GM18951 (cell line): ENCODE measurements around the gene GALK1.
A peak's percentile ranks its signal among the peaks of the same experiment; 100 is the strongest.

Source experiments
- POLR2A ChIP-seq: IDR thresholded peaks from 4 replicates; pipeline ENCODE4 v1.6.1; 2011; ENCODE audit warnings: mild to moderate bottlenecking; ENCODE audit not compliant: insufficient read length, insufficient read depth; ENCODE audit errors: extremely low read depth
- in situ Hi-C: fragments of 300-500 bp; cut with MboI; formaldehyde crosslinking; loops from one replicate; pipeline ENCODE4 v1.12.0; 2022; ENCODE audit warnings: low sequenced_read_pairs, mixed read lengths, inconsistent platforms; ENCODE audit not compliant: unreplicated experiment

The GALK1 gene

DNA sequence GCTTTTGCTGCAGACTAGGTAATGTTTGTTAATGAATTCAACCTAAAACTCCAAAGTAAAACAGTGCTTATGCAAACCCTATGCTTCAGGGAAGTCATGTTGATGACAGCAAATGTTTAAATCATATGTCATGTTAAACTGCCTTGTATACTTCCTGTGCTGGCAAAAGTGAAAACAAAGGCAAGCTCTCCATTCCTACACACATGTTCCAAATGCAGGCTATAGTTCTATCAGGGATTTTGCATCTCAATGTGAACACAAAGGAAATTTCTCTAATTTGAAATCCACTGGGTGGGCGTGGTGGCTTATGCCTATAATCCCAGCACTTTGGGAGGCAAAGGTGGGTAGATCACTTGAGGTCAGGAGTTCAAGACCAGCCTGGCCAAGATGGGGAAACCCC lies 38.9 kb upstream of the GALK1 start:
- no peak for TF ChIP-seq POLR2A
- in situ Hi-C loops = no loop called here

DNA sequence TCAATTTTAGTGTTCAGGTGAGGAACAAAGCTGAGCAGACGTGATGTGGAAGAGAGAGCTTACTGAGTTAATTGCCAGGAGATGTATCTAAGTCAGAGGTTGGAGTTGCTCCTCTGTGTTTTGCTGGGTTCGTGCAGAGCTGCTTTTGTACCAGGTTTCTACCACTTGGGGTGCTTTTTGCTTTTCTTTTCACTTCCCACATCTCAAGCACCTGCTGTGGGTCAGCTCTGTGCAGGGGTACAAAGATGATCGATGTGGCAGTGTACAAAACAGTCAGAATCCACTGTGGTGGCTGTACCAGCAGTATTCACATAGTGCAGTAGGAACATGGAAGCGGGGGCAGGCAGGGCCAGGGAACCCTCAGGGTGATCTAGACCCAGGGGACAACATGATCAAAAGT lies 34.4 kb upstream of the GALK1 start:
- in situ Hi-C loops = no loop called here
- no peak for TF ChIP-seq POLR2A

DNA sequence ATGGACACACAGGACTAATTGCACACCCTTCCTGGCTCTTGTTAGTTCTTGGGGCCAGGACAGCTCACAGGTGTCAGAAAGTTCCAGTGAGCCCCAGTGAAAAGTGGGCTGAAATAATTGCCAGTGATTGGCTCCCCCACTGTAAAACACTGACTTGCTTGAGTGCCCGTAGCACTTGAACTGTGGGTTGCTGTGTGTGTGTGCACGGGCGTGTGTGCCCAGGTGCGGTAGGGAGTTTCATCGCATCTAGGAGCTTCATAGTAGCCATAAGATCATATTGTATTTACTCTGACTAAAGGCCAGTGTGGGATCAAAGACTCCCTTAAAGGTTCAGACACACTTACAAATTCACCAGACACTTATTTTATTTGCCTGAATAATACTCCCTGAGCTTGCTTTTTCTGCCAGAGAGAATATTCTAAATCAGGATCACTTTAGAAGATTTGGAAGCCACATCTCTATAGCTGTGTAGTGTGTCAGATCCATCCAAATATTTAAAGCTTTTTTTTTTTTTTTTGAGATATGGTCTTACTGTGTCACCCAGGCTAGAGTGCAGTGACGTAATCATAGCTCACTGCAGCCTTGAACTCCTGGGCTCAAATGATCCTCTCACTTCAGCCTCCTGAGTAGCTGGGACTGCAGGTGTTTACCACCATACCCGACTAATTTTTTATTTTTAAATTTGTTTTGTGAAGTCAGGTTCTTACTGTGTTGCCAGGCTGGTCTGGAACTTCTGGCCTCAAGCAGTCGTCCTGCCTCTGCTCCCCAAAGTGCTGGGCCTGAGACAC lies 31.0 kb upstream of the GALK1 start:
- no peak for TF ChIP-seq POLR2A
- in situ Hi-C loops = no loop called here

DNA sequence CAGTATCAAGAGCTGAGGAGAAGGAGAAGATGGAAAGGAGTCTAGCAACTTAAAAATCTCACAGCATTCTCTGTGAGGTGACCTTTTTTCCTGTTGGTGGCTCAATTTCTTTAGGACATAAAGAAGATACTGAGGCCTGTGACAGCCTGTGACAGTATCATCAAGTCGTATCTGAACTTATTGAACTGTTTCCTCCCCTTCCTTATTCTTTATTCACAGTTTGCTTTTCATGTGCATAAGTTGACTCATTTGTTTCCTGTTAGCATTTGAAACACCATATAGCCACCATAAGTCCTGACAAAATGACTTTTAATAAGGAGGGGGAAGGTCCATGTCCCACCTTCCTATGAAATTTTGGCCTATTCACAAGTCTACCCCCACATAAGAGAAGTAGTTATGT lies 28.5 kb upstream of the GALK1 start:
- TF ChIP-seq POLR2A = no peak
- in situ Hi-C loops = no loop called here

DNA sequence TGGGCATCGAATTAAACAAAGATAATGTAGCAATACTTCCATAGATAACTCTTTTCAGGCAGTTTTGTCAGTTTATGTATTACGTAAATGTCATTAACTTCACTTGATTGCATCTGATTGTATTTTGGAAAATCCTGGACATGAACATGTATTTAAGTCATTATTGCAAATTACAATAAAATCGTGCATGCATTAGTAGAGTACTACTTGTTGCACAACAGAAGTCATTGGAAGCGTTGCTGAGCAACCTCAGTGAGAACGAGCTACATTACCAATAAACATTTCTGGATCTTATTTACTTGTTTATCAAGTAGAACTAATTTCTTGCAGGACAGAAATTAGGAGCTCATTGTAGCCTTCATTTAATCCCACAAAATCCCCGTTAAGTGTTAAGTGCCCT lies 26.3 kb upstream of the GALK1 start:
- in situ Hi-C loops = no loop called here
- no peak for TF ChIP-seq POLR2A

DNA sequence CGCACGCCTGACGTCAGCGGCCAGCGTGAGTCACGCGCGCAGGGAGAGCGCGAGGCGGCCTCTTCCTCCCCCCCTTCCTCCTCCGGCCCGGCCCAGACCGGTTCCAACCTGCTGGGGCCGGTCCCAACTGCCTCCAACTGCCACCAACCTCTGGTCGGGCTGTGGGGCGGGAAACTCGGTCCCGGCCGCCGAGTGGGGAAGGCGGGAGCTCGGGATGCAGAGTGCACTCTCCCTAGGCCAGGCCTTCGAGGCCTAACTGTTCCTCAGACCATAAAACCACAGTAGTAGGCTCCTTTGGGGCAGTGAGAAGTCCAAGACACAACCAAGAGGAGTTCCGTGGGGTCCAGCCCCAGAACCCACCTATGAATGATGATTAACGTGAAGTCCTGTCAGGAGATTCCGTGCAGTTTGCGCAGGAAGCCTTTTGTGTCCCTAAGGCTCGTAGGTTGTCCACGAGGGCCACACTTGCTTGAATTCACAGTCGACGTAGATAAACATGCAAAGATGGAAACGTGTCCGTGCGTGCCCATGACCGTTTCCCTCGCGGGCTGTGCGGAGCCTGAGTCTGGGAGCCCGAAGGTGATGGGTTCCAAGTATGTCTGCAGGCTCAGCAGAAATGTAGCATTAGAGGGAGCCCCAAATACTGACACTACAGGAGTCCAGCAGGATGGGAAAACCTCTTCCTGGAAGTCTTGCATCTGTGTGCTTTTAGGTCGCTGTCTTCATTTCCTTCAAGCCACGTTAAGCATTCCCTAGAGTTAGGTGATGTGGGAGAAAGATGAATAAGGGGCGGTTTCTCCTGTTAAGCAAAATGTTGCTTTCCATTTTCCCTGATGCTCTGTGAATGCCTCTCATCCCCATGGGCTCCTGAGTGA lies 20.3 kb upstream of the GALK1 start:
- in situ Hi-C loops = no loop called here
- TF ChIP-seq POLR2A = peak; percentile 89

DNA sequence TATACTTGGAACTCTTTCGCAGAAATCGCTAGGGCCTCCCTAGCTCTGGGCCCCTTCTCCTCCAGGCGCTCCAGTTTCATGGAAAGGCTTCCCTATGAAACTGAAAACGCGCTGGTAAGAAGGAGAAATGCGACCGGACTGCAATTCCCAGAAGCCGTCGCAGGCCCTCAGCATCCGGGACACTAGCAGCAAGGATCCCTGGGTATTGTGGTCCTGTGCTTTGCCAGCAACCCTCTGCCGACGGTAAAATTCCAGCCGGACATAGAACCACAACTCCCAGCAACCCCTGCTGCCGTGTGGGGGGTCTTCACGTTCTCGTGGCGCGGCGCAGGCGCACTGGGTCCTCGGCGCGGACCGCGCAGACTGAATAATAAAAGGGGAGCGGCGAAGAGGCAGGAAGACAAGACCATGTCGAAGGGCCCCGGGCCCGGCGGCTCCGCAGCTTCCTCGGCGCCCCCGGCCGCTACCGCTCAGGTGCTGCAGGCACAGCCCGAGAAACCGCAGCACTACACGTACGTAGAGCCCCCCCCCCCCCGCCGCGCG lies 19.6 kb upstream of the GALK1 start, which contains the start of gene UNK:
Gene UNK, plus strand, starts transcription at position 334 of the 543 bp plus-strand sequence. Its CDS starts 75 bp downstream, at position 409.
- TF ChIP-seq POLR2A = no peak
- in situ Hi-C loops = no loop called here

DNA sequence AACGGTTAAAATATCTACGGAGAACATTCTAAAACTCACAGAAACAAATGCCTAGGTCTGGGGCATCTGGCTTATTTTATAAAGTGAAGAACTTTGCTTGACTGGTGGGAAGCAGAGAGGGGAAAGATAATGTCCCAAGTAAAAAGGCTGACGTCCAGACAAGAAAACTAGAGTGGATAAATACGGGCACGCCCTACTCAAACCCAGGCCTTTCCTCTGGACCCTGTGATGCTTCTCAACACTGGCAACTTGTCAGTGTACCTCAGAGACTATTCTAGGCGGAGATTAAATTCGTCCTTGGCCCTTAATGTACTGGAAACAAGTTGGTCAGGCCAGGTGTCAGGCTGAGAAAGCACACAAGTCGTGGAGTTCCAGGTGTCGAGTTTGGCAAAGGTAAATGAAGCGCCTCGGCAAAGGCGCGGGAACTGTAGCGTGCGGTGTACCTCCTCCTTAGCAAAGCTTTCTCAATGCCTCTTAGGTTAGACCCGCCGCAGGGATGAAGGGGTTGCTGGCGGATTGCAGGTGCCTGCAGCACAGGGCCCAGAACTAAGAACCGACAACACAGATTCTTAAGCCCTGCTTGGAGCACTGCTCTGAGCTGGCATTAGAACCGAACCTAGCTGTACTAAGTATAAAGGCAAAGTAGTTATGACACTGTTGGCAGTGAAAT lies 18.9 kb upstream of the GALK1 start:
- no peak for TF ChIP-seq POLR2A
- in situ Hi-C loops = no loop called here

DNA sequence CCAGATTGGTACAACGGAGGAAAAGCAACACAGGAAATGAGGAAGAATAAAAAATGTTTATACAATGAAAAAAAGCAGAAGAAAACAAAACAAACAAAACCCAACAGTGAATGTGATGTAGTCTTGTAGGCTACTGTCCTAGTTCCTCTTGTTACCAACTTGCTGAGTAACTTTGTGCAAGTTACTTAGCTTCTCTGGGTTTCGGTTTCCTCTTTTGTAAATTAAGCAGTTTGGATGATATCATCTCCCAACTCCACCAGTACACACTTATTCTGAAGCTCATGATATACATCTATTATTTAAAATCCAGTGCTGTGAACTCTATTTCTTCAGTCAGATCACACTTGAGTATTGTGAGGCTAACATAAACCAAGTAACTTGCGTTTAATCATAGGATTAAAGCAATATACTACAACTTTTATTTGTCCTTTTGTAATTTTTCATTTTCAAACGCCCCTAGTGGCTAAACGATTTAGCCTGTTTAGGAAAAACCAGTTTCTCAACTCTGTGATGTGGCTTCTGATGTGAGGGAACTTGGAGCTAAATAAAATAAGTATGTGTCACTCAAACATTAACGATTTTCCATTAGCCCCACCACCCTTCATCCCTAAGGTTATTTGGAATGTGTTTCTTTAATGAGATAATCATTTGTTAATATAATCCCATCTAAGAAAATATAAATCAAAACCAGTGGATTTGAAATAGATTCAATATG lies 18.2 kb upstream of the GALK1 start:
- in situ Hi-C loops = no loop called here
- no peak for TF ChIP-seq POLR2A

DNA sequence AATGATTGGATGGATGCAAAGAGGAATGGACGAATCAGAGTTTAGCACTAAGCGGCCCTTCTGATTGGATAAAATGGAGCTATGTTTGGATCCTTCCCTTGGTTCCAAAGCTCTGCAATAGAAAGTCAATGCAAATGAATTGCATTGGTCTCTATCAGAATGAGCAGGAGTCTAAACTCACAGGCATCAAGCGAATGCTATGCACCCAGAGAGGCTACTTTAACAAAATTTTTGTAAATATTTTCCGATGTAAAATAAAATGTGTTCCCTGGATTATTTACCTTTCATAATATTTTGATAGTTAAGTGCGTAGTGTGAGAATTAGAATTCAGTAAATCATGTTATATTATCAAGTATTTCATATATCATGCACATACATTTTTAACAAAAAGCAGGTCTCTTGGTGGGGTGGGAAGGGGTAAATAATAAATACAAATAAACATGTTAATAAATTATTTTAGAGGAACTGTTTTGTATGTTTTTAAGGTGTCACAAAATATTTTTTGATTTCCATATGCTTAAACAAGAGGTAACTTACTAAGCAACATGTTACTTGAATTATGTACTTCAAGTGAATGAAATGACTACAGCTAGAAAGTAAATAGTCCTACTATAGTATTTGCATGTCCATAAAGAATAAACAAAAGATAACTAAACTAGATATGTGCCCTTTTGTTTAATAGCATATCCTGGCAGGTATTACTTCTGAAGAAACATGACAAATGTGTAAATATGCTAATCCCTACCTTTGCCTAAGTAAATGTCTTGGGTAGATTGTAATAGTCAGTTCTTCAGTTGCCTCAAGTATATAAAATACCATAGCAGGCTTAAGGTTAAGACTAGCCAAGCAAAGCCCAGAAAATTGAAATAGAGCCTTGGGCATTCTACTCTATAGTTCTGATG lies 15.2 kb upstream of the GALK1 start:
- no peak for TF ChIP-seq POLR2A
- in situ Hi-C loops = no loop called here

DNA sequence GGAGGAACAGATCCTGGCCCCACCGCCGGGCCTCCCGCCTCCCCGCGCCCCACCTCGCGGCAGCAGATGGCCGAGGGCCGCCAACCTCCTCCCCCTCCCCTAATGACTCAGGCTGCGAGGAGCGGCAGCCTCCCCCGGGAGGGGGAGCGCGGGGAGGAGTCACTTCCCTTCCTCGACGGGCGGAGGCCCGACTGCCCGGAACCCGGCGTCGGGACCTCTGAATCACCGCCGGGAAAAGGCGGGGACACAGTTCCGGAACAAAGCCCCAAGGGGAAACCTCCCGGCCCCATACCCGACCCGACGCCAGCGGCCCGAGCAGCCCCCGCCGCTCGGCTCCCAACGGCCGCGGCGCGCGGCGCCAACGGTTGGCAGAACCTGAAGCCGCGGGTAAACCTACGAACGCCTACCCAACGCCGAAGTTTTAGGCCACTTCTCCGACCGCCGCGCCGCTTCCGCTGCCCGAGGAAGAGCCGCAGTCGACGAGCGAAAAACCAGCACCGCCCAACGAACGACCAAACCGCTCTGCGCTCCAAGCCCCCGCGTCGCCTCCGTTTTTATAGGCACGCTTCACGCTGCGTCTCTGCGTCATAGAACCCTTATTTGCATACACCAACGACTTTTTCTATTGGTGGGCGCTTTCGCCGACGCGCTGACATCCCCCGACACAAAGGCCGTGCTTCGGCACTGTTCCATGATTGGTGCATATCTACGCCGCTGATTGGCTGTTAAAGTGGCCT lies 14.4 kb upstream of the GALK1 start:
- in situ Hi-C loops = no loop called here
- TF ChIP-seq POLR2A = peak; percentile 100
